HCT116 (cell line): Measurements from ENCODE around the gene LRRC4C. TPM values are rescaled to one million over a fixed set of nuclear protein-coding genes. Genes with fewer than 3 reads are reported as not detected.

ENCODE experiments used
- ATAC-seq: fragments of 200-7000 bp; cut with Tn5 transposase; 2 replicates; pipeline ENCODE4 v1.9.1; 2020; ENCODE audit warnings: mild to moderate bottlenecking, moderate library complexity
- BruUV-seq: library from RNA; stranded (reverse); fragments of 400-500 nt; replicated peaks from 2 replicates; lab custom pipeline; 2021; lab: Mats Ljungman, UMichigan
- CTCF ChIA-PET: fragments of 300-600 bp; sonication (Branson Sonifier 250); formaldehyde crosslinking; loops from one replicate; lab custom pipeline; 2021; ENCODE audit warnings: antibody characterized with exemption; lab: Charles Lee
- POLR2A ChIA-PET: fragments of 300-600, 350-600 bp; sonication (Branson Sonifier 250); formaldehyde crosslinking; loops from one replicate; lab custom pipeline; 2021; ENCODE audit warnings: antibody characterized with exemption; lab: Charles Lee
- RAD21 ChIA-PET, 2 experiments: fragments of 300-600 bp; sonication (Branson Sonifier 250); formaldehyde crosslinking; loops; one replicate each; lab custom pipeline; 2023; ENCODE audit warnings: low total read pairs in 2 of 2; ENCODE audit not compliant: uncharacterized antibody in 2 of 2, unreplicated experiment in 2 of 2, low non-redundant PET in 1 of 2; lab: Charles Lee
- DNase-seq: peaks from one replicate; pipeline ENCODE4 v3.0.0-alpha.2; 2010; ENCODE audit warnings: low read depth, low spot score
- H2AFZ ChIP-seq: fragments of 200-600 bp; shearing (Covaris generic), sonication (generic); 2 replicates; pipeline ENCODE4 v1.6.1; 2017; ENCODE audit warnings: low read depth, mixed run types, mixed read lengths, antibody characterized with exemption, low read length; ENCODE audit not compliant: poor library complexity, severe bottlenecking
- H3K27ac ChIP-seq: 2 replicates; pipeline ENCODE4 v1.5.1; 2012; ENCODE audit warnings: low read depth, low read length
- H3K27me3 ChIP-seq: fragments of 200-600 bp; sonication (generic); 2 replicates; pipeline ENCODE4 v1.6.1; 2016; ENCODE audit warnings: mixed run types, low read length, mixed read lengths; ENCODE audit not compliant: insufficient read depth
- H3K36me3 ChIP-seq, 2 experiments: fragments of 200-500 bp in 1 of 2; fragments of 200-600 bp in 1 of 2; sonication (Bioruptor generic) in 1 of 2; sonication (generic) in 1 of 2; 2 replicates each; pipeline versions ENCODE4 v1.5.1 to v1.6.1; 2014 to 2016; ENCODE audit warnings: low read length in 2 of 2, inconsistent platforms in 1 of 2, mixed read lengths in 1 of 2, mixed run types in 1 of 2; ENCODE audit not compliant: insufficient read depth in 2 of 2, control insufficient read depth in 1 of 2
- H3K4me1 ChIP-seq, 2 experiments: fragments of 200-600 bp in 1 of 2; sonication (generic) in 1 of 2; 2 replicates each; pipeline versions ENCODE4 v1.5.1 to v1.6.1; 2012 to 2017; ENCODE audit warnings: low read length in 2 of 2, inconsistent platforms in 1 of 2, mild to moderate bottlenecking in 1 of 2, mixed read lengths in 1 of 2, mixed run types in 1 of 2, moderate library complexity in 1 of 2; ENCODE audit not compliant: insufficient read depth in 2 of 2, control insufficient read depth in 1 of 2
- H3K4me2 ChIP-seq: fragments of 200-600 bp; sonication (generic); 2 replicates; pipeline ENCODE4 v1.6.1; 2017; ENCODE audit warnings: mixed run types, low read length, mixed read lengths
- H3K4me3 ChIP-seq, 2 experiments: fragments of 200-600 bp in 1 of 2; sonication (generic) in 1 of 2; replicated peaks in 1 of 2; 2 replicates each; pipeline ENCODE4 v1.5.1; 2011 to 2016; ENCODE audit warnings: low read length in 2 of 2, control low read depth in 1 of 2, low read depth in 1 of 2, mild to moderate bottlenecking in 1 of 2, mixed read lengths in 1 of 2, mixed run types in 1 of 2
- H3K79me2 ChIP-seq: fragments of 200-600 bp; sonication (generic); 2 replicates; pipeline ENCODE4 v1.6.1; 2017; ENCODE audit warnings: mild to moderate bottlenecking, mixed run types, low read length, moderate library complexity, mixed read lengths; ENCODE audit not compliant: insufficient read depth
- H3K9ac ChIP-seq: fragments of 200-600 bp; sonication (generic); 2 replicates; pipeline ENCODE4 v1.6.1; 2016; ENCODE audit warnings: low read length, mixed read lengths
- H3K9me2 ChIP-seq: fragments of 200-600 bp; sonication (generic), shearing (Covaris generic); 2 replicates; pipeline ENCODE4 v1.6.1; 2017; ENCODE audit warnings: mixed run types, mild to moderate bottlenecking, moderate library complexity; ENCODE audit not compliant: insufficient read depth
- H3K9me3 ChIP-seq, 2 experiments: fragments of 200-500 bp in 1 of 2; fragments of 200-600 bp in 1 of 2; sonication (Bioruptor generic) in 1 of 2; sonication (generic) in 1 of 2; 2 replicates each; pipeline ENCODE4 v1.6.1; 2014 to 2017; ENCODE audit warnings: low read length in 2 of 2, mixed read lengths in 2 of 2, inconsistent platforms in 1 of 2, low read depth in 1 of 2, mild to moderate bottlenecking in 1 of 2, mixed run types in 1 of 2, moderate library complexity in 1 of 2; ENCODE audit not compliant: control insufficient read depth in 1 of 2, insufficient read depth in 1 of 2
- H4K20me1 ChIP-seq: fragments of 200-600 bp; sonication (generic), shearing (Covaris generic); 2 replicates; pipeline ENCODE4 v1.6.1; 2017; ENCODE audit warnings: mixed run types, mild to moderate bottlenecking, moderate library complexity; ENCODE audit not compliant: insufficient read depth
- CBX3 ChIP-seq: IDR thresholded peaks from 2 replicates; pipeline ENCODE4 v1.6.1; 2012; ENCODE audit warnings: low read depth
- CEBPB ChIP-seq: IDR thresholded peaks from 2 replicates; pipeline ENCODE4 v1.6.1; 2012; ENCODE audit warnings: low read depth
- EGR1 ChIP-seq: IDR thresholded peaks from 2 replicates; pipeline ENCODE4 v1.6.1; 2012; ENCODE audit warnings: low read depth
- EZH2 ChIP-seq: fragments of 200-600 bp; sonication (generic); IDR thresholded peaks from 2 replicates; pipeline ENCODE4 v1.6.1; 2017; ENCODE audit warnings: antibody characterized with exemption, mixed run types
- EZH2phosphoT487 ChIP-seq: fragments of 200-600 bp; IDR thresholded peaks from 2 replicates; pipeline ENCODE4 v1.6.1; 2018; ENCODE audit warnings: antibody characterized with exemption, borderline replicate concordance
- FOSL1 ChIP-seq: IDR thresholded peaks from 2 replicates; pipeline ENCODE4 v1.6.1; 2012; ENCODE audit warnings: low read depth
- POLR2A ChIP-seq: IDR thresholded peaks from 2 replicates; pipeline ENCODE4 v1.7.0; 2011; ENCODE audit warnings: borderline replicate concordance; ENCODE audit not compliant: insufficient read depth, insufficient read length; ENCODE audit errors: extremely low read depth
- POLR2AphosphoS5 ChIP-seq: IDR thresholded peaks from 2 replicates; pipeline ENCODE4 v1.6.1; 2011; ENCODE audit warnings: mild to moderate bottlenecking, low read depth, low read length, moderate library complexity
- SIN3A ChIP-seq: IDR thresholded peaks from 2 replicates; pipeline ENCODE4 v1.6.1; 2012; ENCODE audit warnings: low read depth
- TCF7L2 ChIP-seq: IDR thresholded peaks from 2 replicates; pipeline ENCODE4 v1.7.0; 2011; ENCODE audit warnings: borderline replicate concordance, inconsistent platforms; ENCODE audit not compliant: insufficient read depth, insufficient read length; ENCODE audit errors: extremely low read depth
- ZFX ChIP-seq: fragments of 450-650 bp; IDR thresholded peaks from 2 replicates; pipeline ENCODE4 v1.6.1; 2017
- intact Hi-C: fragments of 100-400 bp; cut with micrococcal nuclease; formaldehyde crosslinking; loops from 2 replicates; pipeline ENCODE4 v1.10.0; 2022
- total RNA-seq: library from RNA; stranded (reverse); gene quantifications from one replicate; pipeline ENCODE4 v1.2.1, GENCODE V29; 2021; ENCODE audit not compliant: unreplicated experiment
- TF ChIP-seq, protein P1 (sequence below): IDR thresholded peaks from 2 replicates; pipeline ENCODE4 v1.6.1; 2011; ENCODE audit warnings: mild to moderate bottlenecking, low read length, moderate library complexity; ENCODE audit not compliant: insufficient replicate concordance; ENCODE audit errors: extremely low read depth
- TF ChIP-seq, protein P2 (sequence below): IDR thresholded peaks from 2 replicates; pipeline ENCODE4 v1.6.1; 2012
- TF ChIP-seq, protein P3 (sequence below): IDR thresholded peaks from 2 replicates; pipeline ENCODE4 v1.6.1; 2012

Gene LRRC4C
- total RNA-seq, 1 experiment from 2014 or later: not detected

DNA sequence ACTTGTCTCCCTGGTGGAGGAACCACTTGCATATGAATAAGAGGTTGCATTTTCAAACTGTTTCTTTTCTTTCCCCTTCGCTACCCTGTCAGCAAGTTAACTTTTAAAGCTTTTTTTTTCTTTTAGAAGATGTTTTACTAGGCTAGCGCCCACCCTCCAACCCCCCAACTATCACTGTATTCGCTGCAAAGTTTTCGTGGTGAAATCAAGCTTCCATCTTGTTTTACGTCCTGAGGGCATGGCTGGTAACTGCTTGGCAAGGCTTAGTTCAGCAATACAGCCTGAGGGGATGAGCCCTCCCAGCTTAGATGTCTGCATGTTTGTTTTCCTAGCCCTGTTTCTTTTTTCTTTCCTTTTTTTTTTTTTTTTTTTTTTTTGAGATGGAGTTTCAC, 1359.3 kb downstream of the LRRC4C start:
- H3K27me3 ChIP-seq: no peaks in the 10 kb centered on the region
- no peaks in the 10 kb centered on the region for H4K20me1 ChIP-seq
- no peak overlapping the region for H3K27ac ChIP-seq
- H2AFZ ChIP-seq: no peak overlapping the region
- peaks cover 0 to 16% of the 10 kb centered on the region in 2 experiments; a peak in 2 of 4 replicates for H3K9me3 ChIP-seq
- TF ChIP-seq SIN3A: no peak
- no peak for TF ChIP-seq TCF7L2
- no peak for TF ChIP-seq CEBPB
- no peak for TF ChIP-seq POLR2AphosphoS5
- TF ChIP-seq EZH2phosphoT487: no peak
- TF ChIP-seq, protein P1, sequence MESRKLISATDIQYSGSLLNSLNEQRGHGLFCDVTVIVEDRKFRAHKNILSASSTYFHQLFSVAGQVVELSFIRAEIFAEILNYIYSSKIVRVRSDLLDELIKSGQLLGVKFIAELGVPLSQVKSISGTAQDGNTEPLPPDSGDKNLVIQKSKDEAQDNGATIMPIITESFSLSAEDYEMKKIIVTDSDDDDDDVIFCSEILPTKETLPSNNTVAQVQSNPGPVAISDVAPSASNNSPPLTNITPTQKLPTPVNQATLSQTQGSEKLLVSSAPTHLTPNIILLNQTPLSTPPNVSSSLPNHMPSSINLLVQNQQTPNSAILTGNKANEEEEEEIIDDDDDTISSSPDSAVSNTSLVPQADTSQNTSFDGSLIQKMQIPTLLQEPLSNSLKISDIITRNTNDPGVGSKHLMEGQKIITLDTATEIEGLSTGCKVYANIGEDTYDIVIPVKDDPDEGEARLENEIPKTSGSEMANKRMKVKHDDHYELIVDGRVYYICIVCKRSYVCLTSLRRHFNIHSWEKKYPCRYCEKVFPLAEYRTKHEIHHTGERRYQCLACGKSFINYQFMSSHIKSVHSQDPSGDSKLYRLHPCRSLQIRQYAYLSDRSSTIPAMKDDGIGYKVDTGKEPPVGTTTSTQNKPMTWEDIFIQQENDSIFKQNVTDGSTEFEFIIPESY: no peak
- TF ChIP-seq FOSL1: no peak
- no peak for TF ChIP-seq POLR2A
- no peak for TF ChIP-seq EGR1
- no peak for TF ChIP-seq CBX3
- TF ChIP-seq, protein P2, sequence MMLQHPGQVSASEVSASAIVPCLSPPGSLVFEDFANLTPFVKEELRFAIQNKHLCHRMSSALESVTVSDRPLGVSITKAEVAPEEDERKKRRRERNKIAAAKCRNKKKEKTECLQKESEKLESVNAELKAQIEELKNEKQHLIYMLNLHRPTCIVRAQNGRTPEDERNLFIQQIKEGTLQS: no peak
- no peak for TF ChIP-seq EZH2
- no peak for TF ChIP-seq ZFX
- TF ChIP-seq, protein P3, sequence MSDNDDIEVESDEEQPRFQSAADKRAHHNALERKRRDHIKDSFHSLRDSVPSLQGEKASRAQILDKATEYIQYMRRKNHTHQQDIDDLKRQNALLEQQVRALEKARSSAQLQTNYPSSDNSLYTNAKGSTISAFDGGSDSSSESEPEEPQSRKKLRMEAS: no peak
- no peak overlapping the region for H3K4me3 ChIP-seq
- ChIA-PET POLR2A (no interaction called here), RAD21 (no interaction called here), CTCF (no interaction called here)
- BruUV-seq: no TSS peak
- intact Hi-C loops: no loop called here
- H3K4me2 ChIP-seq: no peak overlapping the region
- no peaks in the 10 kb centered on the region for H3K9me2 ChIP-seq
- no peaks in the 10 kb centered on the region for H3K79me2 ChIP-seq
- no peak overlapping the region for H3K9ac ChIP-seq
- no peaks in the 10 kb centered on the region for H3K4me1 ChIP-seq
- ATAC-seq (no peak), DNase-seq (no peak)
- H3K36me3 ChIP-seq: no peaks in the 10 kb centered on the region
